Psoas muscle (tissue), 8 donors: Measurements from ENCODE around the gene CADM2. TPM values are rescaled to one million over a fixed set of nuclear protein-coding genes. Genes with fewer than 3 reads are reported as not detected.

Experiments
- ATAC-seq, 4 donors: fragments of 200-7000 bp; cut with Tn5 transposase; one replicate each; pipeline ENCODE4 v1.9.1; 2020; ENCODE audit warnings: moderate library complexity in 3 of 4, mild to moderate bottlenecking in 2 of 4
- DNase-seq, 2 donors: peaks; one replicate each; pipeline ENCODE4 v3.0.0-alpha.2; 2020
- H3K27ac ChIP-seq: fragments of 200-600 bp; one replicate; pipeline ENCODE4 v1.8.0; 2022
- H3K27me3 ChIP-seq, 3 donors: fragments of 200-600 bp in 1 of 3; one replicate each; pipeline versions ENCODE4 v1.6.1 to v1.8.0; 2013 to 2022; ENCODE audit warnings: low read length in 2 of 3, mild to moderate bottlenecking in 2 of 3, moderate library complexity in 1 of 3; ENCODE audit not compliant: insufficient read depth in 3 of 3
- H3K36me3 ChIP-seq, 2 donors: fragments of 200-600 bp in 1 of 2; one replicate each; pipeline versions ENCODE4 v1.6.1 to v1.8.0; 2013 to 2022; ENCODE audit warnings: low read depth in 1 of 2, mild to moderate bottlenecking in 1 of 2, moderate library complexity in 1 of 2; ENCODE audit not compliant: insufficient read depth in 1 of 2
- H3K4me1 ChIP-seq: fragments of 200-600 bp; one replicate; pipeline ENCODE4 v1.8.0; 2022
- H3K4me3 ChIP-seq: fragments of 200-600 bp; one replicate; pipeline ENCODE4 v1.8.0; 2022; ENCODE audit warnings: mild to moderate bottlenecking
- H3K9me3 ChIP-seq: fragments of 200-600 bp; one replicate; pipeline ENCODE4 v1.8.0; 2022
- whole genome bisulfite sequencing, 3 donors: extraction: QIAGEN DNeasy Blood & Tissue Kit; methylation state at CpG; one replicate each; pipeline versions ENCODE4 v1.1.6 to v1.1.7; 2013; 5-methylcytosine and 5-hydroxymethylcytosine counted together
- intact Hi-C, 2 donors: fragments of 100-400 bp; cut with DNase I; formaldehyde crosslinking; loops; one replicate each; pipeline versions ENCODE4 v1.11.0 to v1.14.2; 2022
- polyA plus RNA-seq, 3 donors: library from polyadenylated mRNA; stranded (reverse); fragments of 200-250 nt; gene quantifications; one replicate each; pipeline ENCODE4 v1.2.3, GENCODE V29; 2013
- total RNA-seq, 4 donors: library from RNA; stranded (reverse); fragmentation: NEBNext Ultra II Directional in 2 of 4; extraction: Animal tissue kit (Norgen Biotek cat#: 25700) in 2 of 4; gene quantifications; one replicate each; pipeline versions ENCODE4 v1.2.1 to v1.2.4, GENCODE V29; 2021 to 2023
- TF ChIP-seq, protein P1 (sequence below): fragments of 200-600 bp; IDR thresholded peaks from one replicate; pipeline ENCODE4 v1.8.0; 2022; ENCODE audit warnings: antibody characterized with exemption
- donor health status: healthy with polysubstance abuse.
- donor health status: DM: no; HTN: no; CAD: no; lungs with moderate emphysema.
- donor health status: Bipolar disorder and iron deficiency.
- donor health status: healthy.
- donor health status: DM: yes; HTN: yes; CAD: no.
- donor health status: DM: no; HTN: no; CAD: no.
- donor health status: DM: no; HTN: no; CAD: no.
- donor health status: DM: yes; HTN: yes; CAD: no.

Gene CADM2
- total and polyA plus RNA-seq, 7 donors, result 3.6 to 15.7 (median 6.3) TPM

- no peak overlapping the region for H3K4me3 ChIP-seq
- WGBS, 3 donors, result 68 to 74% (median 74%) methylated on average over 3 of the region's 3 CpGs
- DNase-seq (no peak), ATAC-seq (no peak)
- no peaks in the 10 kb centered on the region for H3K4me1 ChIP-seq
- H3K36me3 ChIP-seq, result no peaks in the 10 kb centered on the region
- intact Hi-C loops, result no loop called here
- no peaks in the 10 kb centered on the region for H3K9me3 ChIP-seq
- no peak overlapping the region for H3K27ac ChIP-seq
- TF ChIP-seq, protein P1, sequence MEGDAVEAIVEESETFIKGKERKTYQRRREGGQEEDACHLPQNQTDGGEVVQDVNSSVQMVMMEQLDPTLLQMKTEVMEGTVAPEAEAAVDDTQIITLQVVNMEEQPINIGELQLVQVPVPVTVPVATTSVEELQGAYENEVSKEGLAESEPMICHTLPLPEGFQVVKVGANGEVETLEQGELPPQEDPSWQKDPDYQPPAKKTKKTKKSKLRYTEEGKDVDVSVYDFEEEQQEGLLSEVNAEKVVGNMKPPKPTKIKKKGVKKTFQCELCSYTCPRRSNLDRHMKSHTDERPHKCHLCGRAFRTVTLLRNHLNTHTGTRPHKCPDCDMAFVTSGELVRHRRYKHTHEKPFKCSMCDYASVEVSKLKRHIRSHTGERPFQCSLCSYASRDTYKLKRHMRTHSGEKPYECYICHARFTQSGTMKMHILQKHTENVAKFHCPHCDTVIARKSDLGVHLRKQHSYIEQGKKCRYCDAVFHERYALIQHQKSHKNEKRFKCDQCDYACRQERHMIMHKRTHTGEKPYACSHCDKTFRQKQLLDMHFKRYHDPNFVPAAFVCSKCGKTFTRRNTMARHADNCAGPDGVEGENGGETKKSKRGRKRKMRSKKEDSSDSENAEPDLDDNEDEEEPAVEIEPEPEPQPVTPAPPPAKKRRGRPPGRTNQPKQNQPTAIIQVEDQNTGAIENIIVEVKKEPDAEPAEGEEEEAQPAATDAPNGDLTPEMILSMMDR, result no peak
- H3K27me3 ChIP-seq, result no peaks in the 10 kb centered on the region
Observed at GRCh38 chr3:85377115-85377514, 418.3 kb downstream of the CADM2 start.

- Histone ChIP-seq H3K9me3 (no peaks in the 10 kb centered on the region), H3K4me3 (no peak overlapping the region), H3K27ac (no peak overlapping the region), H3K4me1 (no peaks in the 10 kb centered on the region), H3K36me3 (no peaks in the 10 kb centered on the region), H3K27me3 (no peaks in the 10 kb centered on the region)
- TF ChIP-seq, protein P1, result no peak
- no peak for DNase-seq
- WGBS, 3 donors, result 96 to 97% (median 96%) methylated on average over 13 of the region's 13 CpGs
- no peak for ATAC-seq
- intact Hi-C loops, result no loop called here
Observed at GRCh38 chr3:85384372-85384771, 425.6 kb downstream of the CADM2 start.

DNA sequence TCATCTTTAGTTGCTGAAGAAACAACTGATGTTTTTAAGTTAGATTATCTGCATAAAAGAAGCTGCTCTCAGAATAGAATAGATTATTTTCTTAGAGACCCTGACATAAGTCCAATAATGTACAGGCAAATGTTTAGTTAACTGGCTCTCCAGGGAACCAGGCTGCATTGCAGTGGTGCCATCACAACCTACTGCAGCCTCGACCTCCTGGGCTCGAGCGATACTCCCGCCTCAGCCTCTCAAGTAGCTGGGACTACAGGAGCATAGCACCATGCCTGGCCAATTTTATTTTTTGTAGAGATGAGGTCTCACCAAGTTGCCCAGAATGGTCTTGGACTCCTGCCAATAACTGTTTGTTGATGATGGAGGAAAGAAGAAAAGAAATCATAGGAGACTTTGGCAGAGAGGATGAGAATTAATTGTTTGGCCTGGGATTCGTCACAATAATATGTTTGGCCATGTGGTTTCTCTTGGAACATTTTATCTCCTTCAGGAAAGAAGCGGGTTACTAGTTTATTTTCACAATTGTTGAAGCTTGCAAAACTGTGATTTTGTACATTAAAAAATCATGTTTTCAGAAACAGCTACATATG lies 429.2 kb downstream of the CADM2 start:
- DNase-seq (no peak), ATAC-seq (no peak)
- H3K27me3 ChIP-seq, result no peaks in the 10 kb centered on the region
- intact Hi-C loops, result no loop called here
- no peak overlapping the region for H3K4me3 ChIP-seq
- H3K36me3 ChIP-seq, result no peaks in the 10 kb centered on the region
- TF ChIP-seq, protein P1, result no peak
- no peaks in the 10 kb centered on the region for H3K9me3 ChIP-seq
- no peak overlapping the region for H3K27ac ChIP-seq
- H3K4me1 ChIP-seq, result no peaks in the 10 kb centered on the region
- 71 to 73% (median 72%) methylated on average over 6 of the region's 6 CpGs for WGBS, 3 donors

DNA sequence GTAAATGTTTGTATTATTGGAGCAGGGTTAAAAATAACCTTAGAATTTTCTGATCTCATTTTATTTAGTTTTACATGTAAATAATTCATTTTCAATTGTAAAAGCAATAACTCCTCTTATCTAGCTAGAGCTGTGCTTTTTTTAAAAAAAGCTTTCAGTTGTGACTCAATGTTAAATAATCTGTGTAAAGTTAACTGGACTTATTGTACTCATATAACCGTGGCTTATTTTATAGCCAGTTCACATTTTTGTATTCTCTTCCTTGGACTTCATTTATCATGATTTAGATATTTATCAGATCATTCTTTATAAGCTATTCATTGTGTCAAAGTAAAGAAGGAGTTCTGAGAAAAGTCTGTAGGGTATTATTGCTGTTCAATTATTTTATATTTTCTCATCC lies 435.6 kb downstream of the CADM2 start:
- TF ChIP-seq, protein P1, result no peak
- Histone ChIP-seq H3K4me3 (no peak overlapping the region), H3K4me1 (no peaks in the 10 kb centered on the region), H3K9me3 (peaks cover 6% of the 10 kb centered on the region), H3K27ac (no peak overlapping the region), H3K36me3 (no peaks in the 10 kb centered on the region), H3K27me3 (no peaks in the 10 kb centered on the region)
- DNase-seq (no peak), ATAC-seq (no peak)
- 33 to 37% (median 37%) methylated on average over 1 of the region's 1 CpG for WGBS, 3 donors
- intact Hi-C loops, result no loop called here

- DNase-seq (no peak), ATAC-seq (no peak)
- TF ChIP-seq, protein P1, result no peak
- Histone ChIP-seq H3K4me1 (no peaks in the 10 kb centered on the region), H3K27ac (no peak overlapping the region), H3K4me3 (no peak overlapping the region), H3K36me3 (no peaks in the 10 kb centered on the region), H3K9me3 (peaks cover 6% of the 10 kb centered on the region), H3K27me3 (no peaks in the 10 kb centered on the region)
- WGBS, 3 donors, result 93 to 96% (median 96%) methylated on average over 2 of the region's 2 CpGs
- intact Hi-C loops, result no loop called here
Observed at GRCh38 chr3:85397434-85397833, 438.6 kb downstream of the CADM2 start.
